C4-2B (cell line): Measurements from ENCODE around the gene FUT8.

Experiments used
- ZFX ChIP-seq: fragments of 450-650 bp; IDR thresholded peaks from 2 replicates; pipeline ENCODE4 v1.6.1; 2017
- TF ChIP-seq, protein P1 (sequence below): fragments of 450-650 bp; conservative IDR thresholded peaks from 2 replicates; pipeline ENCODE4 v1.5.1; 2017; ENCODE audit warnings: mild to moderate bottlenecking

DNA sequence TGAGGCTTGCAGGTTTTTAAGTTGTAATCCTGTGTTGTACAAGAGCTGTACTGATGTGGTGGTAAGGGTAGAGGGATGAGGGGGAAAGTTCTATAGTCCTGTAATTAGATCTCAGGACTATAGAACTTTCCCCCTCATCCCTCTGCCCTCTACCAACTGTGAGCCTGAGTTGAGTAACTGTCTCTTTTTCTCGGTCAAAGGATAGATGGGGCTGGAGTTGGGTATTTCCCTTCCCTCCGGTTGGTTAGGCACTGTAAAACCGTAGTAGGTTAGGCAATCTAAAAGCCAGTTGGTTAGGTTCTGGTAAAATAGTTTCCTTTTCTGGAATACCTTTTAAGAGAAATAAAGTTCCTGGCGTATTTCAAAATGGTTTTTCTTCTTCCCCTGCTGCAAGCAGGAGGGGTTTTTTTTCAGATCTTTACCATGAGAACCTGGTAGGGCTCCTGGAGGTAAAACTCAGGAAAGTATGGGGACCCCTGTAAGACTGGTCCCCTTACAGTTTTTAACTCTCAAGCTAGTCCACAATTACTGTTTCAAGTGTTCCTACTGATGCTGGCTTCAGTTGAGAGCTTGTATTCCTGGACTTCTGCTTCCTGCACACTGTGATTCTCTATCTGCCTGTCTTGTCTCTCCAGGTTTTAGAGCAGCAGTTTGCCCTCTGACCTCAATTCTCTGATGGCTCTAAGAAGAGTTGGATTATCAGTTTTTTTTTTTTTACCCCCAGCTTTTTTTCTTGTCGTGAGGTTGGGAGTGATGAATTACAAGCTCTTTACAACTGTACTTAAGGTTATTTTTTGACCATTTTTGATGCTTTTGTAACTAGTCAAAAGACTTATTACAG, 58.7 kb downstream of the FUT8 start:
- TF ChIP-seq, protein P1, sequence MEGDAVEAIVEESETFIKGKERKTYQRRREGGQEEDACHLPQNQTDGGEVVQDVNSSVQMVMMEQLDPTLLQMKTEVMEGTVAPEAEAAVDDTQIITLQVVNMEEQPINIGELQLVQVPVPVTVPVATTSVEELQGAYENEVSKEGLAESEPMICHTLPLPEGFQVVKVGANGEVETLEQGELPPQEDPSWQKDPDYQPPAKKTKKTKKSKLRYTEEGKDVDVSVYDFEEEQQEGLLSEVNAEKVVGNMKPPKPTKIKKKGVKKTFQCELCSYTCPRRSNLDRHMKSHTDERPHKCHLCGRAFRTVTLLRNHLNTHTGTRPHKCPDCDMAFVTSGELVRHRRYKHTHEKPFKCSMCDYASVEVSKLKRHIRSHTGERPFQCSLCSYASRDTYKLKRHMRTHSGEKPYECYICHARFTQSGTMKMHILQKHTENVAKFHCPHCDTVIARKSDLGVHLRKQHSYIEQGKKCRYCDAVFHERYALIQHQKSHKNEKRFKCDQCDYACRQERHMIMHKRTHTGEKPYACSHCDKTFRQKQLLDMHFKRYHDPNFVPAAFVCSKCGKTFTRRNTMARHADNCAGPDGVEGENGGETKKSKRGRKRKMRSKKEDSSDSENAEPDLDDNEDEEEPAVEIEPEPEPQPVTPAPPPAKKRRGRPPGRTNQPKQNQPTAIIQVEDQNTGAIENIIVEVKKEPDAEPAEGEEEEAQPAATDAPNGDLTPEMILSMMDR: no peak
- no peak for TF ChIP-seq ZFX
